GM13976 (cell line): ENCODE measurements around the gene ENDOD1.

Experiments
- DNase-seq: peaks from one replicate; pipeline ENCODE4 v3.0.0; 2012; ENCODE audit warnings: low spot score
- in situ Hi-C: fragments of 300-500 bp; cut with MboI; formaldehyde crosslinking; loops from one replicate; pipeline ENCODE4 v1.12.0; 2022; ENCODE audit warnings: low sequenced_read_pairs, mixed read lengths, inconsistent platforms; ENCODE audit not compliant: unreplicated experiment
- TF ChIP-seq, protein P1 (sequence below): IDR thresholded peaks from 2 replicates; pipeline ENCODE4 v1.5.1; 2012; ENCODE audit warnings: borderline replicate concordance, mild to moderate bottlenecking; ENCODE audit not compliant: insufficient read depth; ENCODE audit errors: extremely low read depth, missing control alignments, control extremely low read depth

ENDOD1 gene

GRCh38 chr11:95088946-95089619, 563 bp upstream of the ENDOD1 start:
- in situ Hi-C loops = no loop called here
- peak; percentile 48 for DNase-seq
- TF ChIP-seq, protein P1, sequence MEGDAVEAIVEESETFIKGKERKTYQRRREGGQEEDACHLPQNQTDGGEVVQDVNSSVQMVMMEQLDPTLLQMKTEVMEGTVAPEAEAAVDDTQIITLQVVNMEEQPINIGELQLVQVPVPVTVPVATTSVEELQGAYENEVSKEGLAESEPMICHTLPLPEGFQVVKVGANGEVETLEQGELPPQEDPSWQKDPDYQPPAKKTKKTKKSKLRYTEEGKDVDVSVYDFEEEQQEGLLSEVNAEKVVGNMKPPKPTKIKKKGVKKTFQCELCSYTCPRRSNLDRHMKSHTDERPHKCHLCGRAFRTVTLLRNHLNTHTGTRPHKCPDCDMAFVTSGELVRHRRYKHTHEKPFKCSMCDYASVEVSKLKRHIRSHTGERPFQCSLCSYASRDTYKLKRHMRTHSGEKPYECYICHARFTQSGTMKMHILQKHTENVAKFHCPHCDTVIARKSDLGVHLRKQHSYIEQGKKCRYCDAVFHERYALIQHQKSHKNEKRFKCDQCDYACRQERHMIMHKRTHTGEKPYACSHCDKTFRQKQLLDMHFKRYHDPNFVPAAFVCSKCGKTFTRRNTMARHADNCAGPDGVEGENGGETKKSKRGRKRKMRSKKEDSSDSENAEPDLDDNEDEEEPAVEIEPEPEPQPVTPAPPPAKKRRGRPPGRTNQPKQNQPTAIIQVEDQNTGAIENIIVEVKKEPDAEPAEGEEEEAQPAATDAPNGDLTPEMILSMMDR = no peak

DNA sequence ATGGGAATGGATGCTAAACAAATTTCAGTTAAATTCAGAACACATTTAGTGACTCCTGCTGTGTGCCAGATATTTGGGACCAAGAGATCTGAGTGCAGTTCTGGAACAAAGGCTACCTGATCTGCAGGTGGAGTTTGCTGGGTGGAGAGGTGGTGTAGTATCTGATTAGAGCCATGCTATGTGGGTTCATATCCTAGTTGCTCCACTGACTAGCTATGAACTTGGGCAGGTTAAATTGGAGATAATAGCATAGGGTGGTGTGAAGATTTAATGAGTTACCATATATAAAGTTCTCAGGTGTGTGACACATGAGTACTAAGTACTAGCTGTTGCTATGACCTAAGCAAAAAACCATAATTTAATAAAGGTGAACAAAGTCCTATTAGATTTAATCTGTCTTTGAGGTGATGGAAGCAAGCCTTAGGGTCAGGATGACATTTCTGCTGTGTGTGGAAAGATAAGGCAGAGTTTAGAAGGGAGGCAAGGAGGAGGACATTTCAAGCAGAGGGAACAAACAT, 2.1 kb downstream of the ENDOD1 start:
- no peak for DNase-seq
- TF ChIP-seq, protein P1 = no peak
- in situ Hi-C loops = no loop called here

GRCh38 chr11:95092549-95093324, 3.1 kb downstream of the ENDOD1 start:
- in situ Hi-C loops = no loop called here
- TF ChIP-seq, protein P1 = no peak
- no peak for DNase-seq

DNA sequence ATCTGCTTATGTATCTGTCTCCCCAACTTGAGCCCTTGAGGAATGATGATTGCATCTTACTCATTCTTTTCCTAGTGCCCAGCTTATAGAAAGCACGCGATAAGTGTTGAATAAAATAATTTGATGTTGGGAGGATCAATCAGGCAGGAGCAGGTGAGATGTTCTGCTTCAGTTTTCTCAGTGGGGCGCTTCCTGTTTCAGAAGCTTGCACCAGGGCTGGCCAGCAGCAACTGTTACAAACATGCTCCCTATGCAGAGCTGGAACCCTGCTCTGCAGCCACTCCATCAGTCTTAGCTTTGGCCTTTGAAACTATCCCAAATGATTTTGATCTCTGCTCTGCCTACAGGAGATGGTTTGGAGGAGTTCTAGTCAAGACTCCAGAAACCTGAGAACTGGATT, 3.9 kb downstream of the ENDOD1 start:
- TF ChIP-seq, protein P1 = no peak
- in situ Hi-C loops = no loop called here
- DNase-seq = no peak

DNA sequence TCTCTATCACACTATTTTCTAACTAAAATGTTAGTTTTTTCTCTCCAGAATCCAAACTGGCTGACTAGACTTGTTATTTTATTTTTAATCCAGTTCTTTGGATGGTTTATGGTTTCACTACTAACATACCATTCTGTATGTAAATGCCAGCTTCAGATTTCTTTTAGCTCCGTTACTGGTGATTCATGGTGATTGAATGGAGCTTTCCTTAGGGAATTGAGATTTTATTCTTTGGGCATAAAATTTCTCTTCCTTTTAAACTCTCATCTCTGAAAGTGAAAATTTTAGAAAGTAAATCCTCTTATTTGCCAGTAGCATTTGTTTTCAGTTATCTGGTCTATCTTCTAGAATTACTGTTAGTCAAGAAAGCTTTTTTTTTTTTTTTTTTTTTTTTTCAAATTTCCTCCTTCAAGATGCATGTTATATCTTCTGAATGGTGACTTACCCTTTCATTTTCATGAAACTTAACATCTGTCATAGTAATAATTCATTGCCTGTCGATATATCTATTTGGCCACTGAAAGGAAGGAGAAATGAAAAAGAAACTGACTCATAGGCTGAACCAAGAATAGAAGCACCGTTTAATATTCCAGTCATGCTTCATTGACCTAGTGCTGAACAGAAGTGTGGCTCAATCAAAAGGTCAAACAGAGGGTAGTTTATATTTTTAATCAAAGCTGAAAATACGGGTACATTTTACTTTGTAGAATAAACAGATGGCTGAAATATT, 6.4 kb downstream of the ENDOD1 start:
- in situ Hi-C loops = no loop called here
- TF ChIP-seq, protein P1 = no peak
- peak; percentile 70 for DNase-seq

DNA sequence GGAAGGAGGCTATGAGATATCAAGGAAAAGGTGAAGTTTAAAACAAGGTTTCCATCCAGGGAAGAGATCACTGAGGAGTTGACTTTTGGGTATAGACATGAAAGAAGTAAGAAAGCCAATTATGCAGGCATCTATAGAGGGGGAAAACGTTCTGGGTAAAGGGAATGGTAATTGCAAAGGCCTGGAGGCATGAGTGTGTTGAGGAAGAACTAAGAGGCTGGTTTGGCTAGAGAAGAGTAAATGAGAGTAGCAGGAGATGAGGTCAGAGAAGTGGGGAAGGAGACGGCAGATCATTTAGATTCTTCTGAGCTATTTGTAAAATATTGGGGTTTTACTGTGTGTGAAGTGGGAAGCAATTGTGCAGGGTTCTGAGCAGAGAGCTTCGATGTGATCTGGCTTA, 7.6 kb downstream of the ENDOD1 start:
- TF ChIP-seq, protein P1 = no peak
- in situ Hi-C loops = no loop called here
- no peak for DNase-seq
